Activated CD8-positive, alpha-beta T cell treated with anti-CD3 and anti-CD28 coated beads for 36 hours (primary cell): ENCODE measurements around the gene LBP. TPM values are rescaled to one million over a fixed set of nuclear protein-coding genes. Genes with fewer than 3 reads are reported as not detected.

Experiments used
- ATAC-seq: fragments of 200-7000 bp; cut with Tn5 transposase; one replicate; pipeline ENCODE4 v1.10.0; 2021; ENCODE audit warnings: mild to moderate bottlenecking, moderate library complexity
- CTCF ChIA-PET: fragments of 350-600 bp; sonication (Branson Sonifier 250); formaldehyde crosslinking; loops from one replicate; lab custom pipeline; 2021; ENCODE audit warnings: antibody characterized with exemption; lab: Charles Lee
- POLR2A ChIA-PET: fragments of 350-600 bp; sonication (Branson Sonifier 250); formaldehyde crosslinking; loops from one replicate; lab custom pipeline; 2021; ENCODE audit warnings: antibody characterized with exemption; lab: Charles Lee
- DNase-seq: peaks from one replicate; pipeline ENCODE4 v3.0.0-alpha.2; 2020
- H3K27ac Mint-ChIP-seq: one replicate; pipeline ENCODE4 v1.8.0; 2021; ENCODE audit warnings: mild to moderate bottlenecking, mixed read lengths
- H3K27me3 Mint-ChIP-seq: one replicate; pipeline ENCODE4 v1.8.0; 2021; ENCODE audit warnings: mixed read lengths
- H3K36me3 Mint-ChIP-seq: one replicate; pipeline ENCODE4 v1.8.0; 2021; ENCODE audit warnings: low read depth, mixed read lengths
- H3K4me1 Mint-ChIP-seq: one replicate; pipeline ENCODE4 v1.8.0; 2021; ENCODE audit warnings: low read depth, mixed read lengths
- H3K4me3 Mint-ChIP-seq: one replicate; pipeline ENCODE4 v1.8.0; 2021; ENCODE audit warnings: mild to moderate bottlenecking, moderate library complexity, mixed read lengths
- H3K9me3 Mint-ChIP-seq: one replicate; pipeline ENCODE4 v1.8.0; 2021; ENCODE audit warnings: mixed read lengths
- CTCF ChIP-seq: fragments of 200-600 bp; IDR thresholded peaks from one replicate; pipeline ENCODE4 v1.8.0; 2022; ENCODE audit warnings: antibody characterized with exemption, mild to moderate bottlenecking
- intact Hi-C: fragments of 100-400 bp; cut with micrococcal nuclease; formaldehyde crosslinking; loops from one replicate; pipeline ENCODE4 v1.10.0; 2022
- total RNA-seq, 2 experiments: library from RNA; stranded (reverse); gene quantifications; one replicate each; pipeline ENCODE4 v1.2.3, GENCODE V29; 2021

Gene LBP
- total RNA-seq, 2 experiments from 2014 or later = not detected

GRCh38 chr20:38325167-38325566, 21.1 kb upstream of the LBP start:
- Mint-ChIP-seq H3K9me3 (no peaks in the 10 kb centered on the region), H3K27me3 (peaks cover 14% of the 10 kb centered on the region), H3K27ac (no peak overlapping the region), H3K4me1 (no peaks in the 10 kb centered on the region), H3K36me3 (no peaks in the 10 kb centered on the region), H3K4me3 (no peak overlapping the region)
- no peak for ATAC-seq
- DNase-seq = no peak
- no peak for TF ChIP-seq CTCF
- intact Hi-C loops = no loop called here
- ChIA-PET POLR2A (no interaction called here), CTCF (interaction anchor here (0.6 kb wide), 1 partner anchor 13 kb away, joined by 3 read pairs; no protein-coding TSS in a partner anchor)

- Mint-ChIP-seq H3K4me3 (no peak overlapping the region), H3K27ac (no peak overlapping the region), H3K36me3 (no peaks in the 10 kb centered on the region), H3K9me3 (no peaks in the 10 kb centered on the region), H3K4me1 (no peaks in the 10 kb centered on the region), H3K27me3 (peaks cover 11% of the 10 kb centered on the region)
- ChIA-PET POLR2A (no interaction called here), CTCF (no interaction called here)
- DNase-seq (no peak), ATAC-seq (no peak)
- intact Hi-C loops = no loop called here
- TF ChIP-seq CTCF = no peak
These were observed 20.4 kb upstream of the LBP start for GRCh38 chr20:38325905-38326304.

GRCh38 chr20:38326309-38326708, 20.0 kb upstream of the LBP start:
- H3K27ac Mint-ChIP-seq = no peak overlapping the region
- peaks cover 10% of the 10 kb centered on the region for H3K27me3 Mint-ChIP-seq
- ATAC-seq (no peak), DNase-seq (no peak)
- no peak overlapping the region for H3K4me3 Mint-ChIP-seq
- CTCF ChIA-PET = no interaction called here
- TF ChIP-seq CTCF = no peak
- H3K4me1 Mint-ChIP-seq = no peaks in the 10 kb centered on the region
- H3K36me3 Mint-ChIP-seq = no peaks in the 10 kb centered on the region
- POLR2A ChIA-PET = no interaction called here
- intact Hi-C loops = no loop called here
- H3K9me3 Mint-ChIP-seq = no peaks in the 10 kb centered on the region

GRCh38 chr20:38330638-38331037, 15.6 kb upstream of the LBP start:
- Mint-ChIP-seq H3K4me3 (no peak overlapping the region), H3K9me3 (no peaks in the 10 kb centered on the region), H3K4me1 (no peaks in the 10 kb centered on the region), H3K27me3 (peaks cover 6% of the 10 kb centered on the region), H3K36me3 (no peaks in the 10 kb centered on the region), H3K27ac (no peak overlapping the region)
- intact Hi-C loops = no loop called here
- POLR2A ChIA-PET = no interaction called here
- CTCF ChIA-PET = interaction anchor here (1.3 kb wide), 1 partner anchor 25 kb away, joined by 3 read pairs; no protein-coding TSS in a partner anchor
- ATAC-seq (no peak), DNase-seq (no peak)
- no peak for TF ChIP-seq CTCF

GRCh38 chr20:38331245-38331644, 15.0 kb upstream of the LBP start:
- no peak for DNase-seq
- H3K36me3 Mint-ChIP-seq = no peaks in the 10 kb centered on the region

More at GRCh38 chr20:38331245-38331644, 15.0 kb upstream of the LBP start:
- no peak for ATAC-seq
- intact Hi-C loops = no loop called here
- Mint-ChIP-seq H3K4me1 (no peaks in the 10 kb centered on the region), H3K27ac (no peak overlapping the region), H3K27me3 (peaks cover 9% of the 10 kb centered on the region), H3K4me3 (no peak overlapping the region), H3K9me3 (no peaks in the 10 kb centered on the region)
- ChIA-PET CTCF (interaction anchor here (0.8 kb wide), 1 partner anchor 25 kb away, joined by 3 read pairs; no protein-coding TSS in a partner anchor), POLR2A (interaction anchor here (0.6 kb wide), 1 partner anchor 536 kb away, joined by 3 read pairs; no protein-coding TSS in a partner anchor)
- TF ChIP-seq CTCF = no peak
